GM12873 (cell line): Measurements from ENCODE around the gene CYP27B1.

ENCODE experiments used
- CTCF ChIP-seq: IDR thresholded peaks from 2 replicates; pipeline ENCODE4 v1.5.1; 2012; ENCODE audit warnings: low read depth, mild to moderate bottlenecking, moderate library complexity, low read length, control low read depth; ENCODE audit not compliant: insufficient read depth; ENCODE audit errors: missing control alignments

Gene CYP27B1

GRCh38 chr12:57753756-57754337, 13.0 kb downstream of the CYP27B1 start:
- no peak for TF ChIP-seq CTCF

GRCh38 chr12:57752668-57753000, 14.2 kb downstream of the CYP27B1 start:
- no peak for TF ChIP-seq CTCF

GRCh38 chr12:57751788-57752667, 14.8 kb downstream of the CYP27B1 start, which contains the start of gene CDK4:
TSS of gene CDK4 (minus strand) at chr12:57752310. CDS start at chr12:57751717, 593 bp downstream.
- TF ChIP-seq CTCF, result no peak

- no peak for TF ChIP-seq CTCF
These were observed 15.5 kb downstream of the CYP27B1 start for GRCh38 chr12:57751432-57751787.

- no peak for TF ChIP-seq CTCF
These were observed 16.1 kb downstream of the CYP27B1 start for GRCh38 chr12:57750561-57751431.

- TF ChIP-seq CTCF, result no peak
These were observed 17.8 kb downstream of the CYP27B1 start for GRCh38 chr12:57749061-57749460.

GRCh38 chr12:57746025-57746424, 20.9 kb downstream of the CYP27B1 start:
- TF ChIP-seq CTCF, result no peak
